HG03139 (cell line): ENCODE results near the gene MGAT4B.

ENCODE experiments used
- ATAC-seq: cut with Tn5 transposase; IDR thresholded peaks from one replicate; pipeline ENCODE4 v1.9.1; 2021; ENCODE audit not compliant: unreplicated experiment

The MGAT4B gene

GRCh38 chr5:179749857-179750508, 56.7 kb downstream of the MGAT4B start:
- no peak for ATAC-seq

- no peak for ATAC-seq
Measured at GRCh38 chr5:179747811-179748210, 58.9 kb downstream of the MGAT4B start.
